AG08396 (cell line): Measurements from ENCODE around the gene CALB2.

Experiments used
- DNase-seq: peaks from one replicate; pipeline ENCODE4 v3.0.0; 2012; ENCODE audit warnings: low spot score, mixed read lengths

The CALB2 gene

DNA sequence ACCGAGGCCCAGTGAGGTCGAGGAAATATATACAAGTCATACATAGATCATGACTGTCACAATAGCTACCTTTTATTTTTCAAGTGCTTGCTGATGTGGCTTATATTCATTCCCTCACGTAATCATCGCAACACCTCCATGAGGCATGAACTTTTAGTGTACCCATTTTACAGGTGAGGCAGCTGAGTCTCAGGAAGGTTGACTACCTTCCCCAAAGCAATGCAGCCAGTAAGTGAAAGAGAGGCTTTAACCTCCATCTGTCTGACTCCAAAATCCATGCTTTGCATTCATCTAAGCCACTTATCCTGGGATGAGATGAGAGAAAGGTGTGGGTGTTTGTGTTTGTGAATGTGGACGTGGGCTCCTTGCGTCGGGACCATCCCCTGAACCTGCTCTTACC is 30.8 kb downstream of the CALB2 start:
- no peak for DNase-seq

DNA sequence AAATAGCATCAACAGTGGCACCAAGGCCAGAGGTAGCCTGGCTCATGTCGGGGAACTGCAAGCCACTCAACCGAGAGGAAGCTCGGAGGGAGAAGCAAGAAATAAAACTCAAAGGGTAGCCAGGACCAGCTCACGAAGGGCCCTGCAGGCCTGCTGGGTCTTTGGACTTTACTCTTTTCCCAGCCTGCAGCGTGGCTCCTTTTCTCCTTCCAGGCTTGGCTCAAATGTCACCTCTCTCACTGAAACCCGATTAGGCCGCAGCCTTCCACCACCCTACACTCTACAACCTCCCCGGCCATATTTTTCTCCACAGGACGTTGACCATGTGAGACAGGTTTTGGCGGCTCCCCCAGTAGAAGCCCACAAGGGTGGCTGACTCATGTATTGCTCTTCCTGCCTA is 38.1 kb downstream of the CALB2 start:
- DNase-seq = no peak

DNA sequence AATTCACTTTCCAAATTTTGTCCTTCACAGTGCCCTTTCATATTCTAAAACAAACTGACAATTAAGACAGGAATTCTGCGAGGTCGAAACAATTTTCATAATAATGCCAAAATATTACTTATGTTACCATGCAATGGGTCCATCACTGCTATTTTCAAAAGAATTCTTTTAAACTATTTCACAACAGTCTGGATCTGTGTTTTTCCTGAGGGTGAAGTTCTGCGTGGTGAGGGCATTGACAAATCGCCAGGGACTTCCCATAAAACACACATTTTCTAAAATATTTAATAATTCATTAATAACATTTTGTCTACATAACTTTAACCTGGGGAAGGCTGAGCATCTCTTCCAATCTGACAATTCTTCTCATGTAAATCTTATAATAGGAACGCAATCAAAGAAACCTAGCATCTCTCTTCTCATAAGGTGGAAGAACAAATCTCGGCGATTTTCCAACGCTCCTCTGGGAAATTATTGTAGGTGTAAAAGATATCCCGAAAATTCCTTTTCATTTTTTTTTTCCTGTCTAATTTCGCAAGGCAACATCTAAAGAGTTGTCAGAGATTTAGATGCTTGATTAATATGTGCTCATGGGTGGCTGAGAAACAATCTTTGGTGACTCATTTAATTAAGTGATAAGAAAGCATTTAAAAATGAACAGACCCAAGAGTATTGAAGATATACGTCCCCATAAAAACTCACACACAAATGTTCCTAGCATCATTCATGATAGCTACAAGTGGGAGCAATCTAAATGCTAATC is 41.5 kb downstream of the CALB2 start:
- no peak for DNase-seq

DNA sequence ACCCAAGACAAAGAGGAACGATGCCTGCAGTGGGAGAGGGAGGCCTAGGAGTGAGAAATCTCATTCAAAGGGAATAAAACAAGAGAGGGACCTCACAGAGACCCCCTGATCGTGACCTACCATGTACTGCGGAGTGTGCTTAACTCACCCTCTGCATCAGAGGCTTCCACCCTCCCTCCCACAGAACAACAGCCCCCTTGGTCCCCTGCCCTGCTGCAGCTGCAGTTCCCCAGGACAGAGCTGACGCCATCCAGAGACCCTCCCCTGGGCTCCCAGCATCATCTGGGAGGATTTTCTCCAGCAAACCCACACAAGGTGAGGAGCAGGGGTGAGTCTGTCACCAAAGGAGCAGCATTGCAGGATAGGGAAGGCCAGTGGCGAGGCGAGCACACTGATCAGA is 43.5 kb downstream of the CALB2 start:
- no peak for DNase-seq

DNA sequence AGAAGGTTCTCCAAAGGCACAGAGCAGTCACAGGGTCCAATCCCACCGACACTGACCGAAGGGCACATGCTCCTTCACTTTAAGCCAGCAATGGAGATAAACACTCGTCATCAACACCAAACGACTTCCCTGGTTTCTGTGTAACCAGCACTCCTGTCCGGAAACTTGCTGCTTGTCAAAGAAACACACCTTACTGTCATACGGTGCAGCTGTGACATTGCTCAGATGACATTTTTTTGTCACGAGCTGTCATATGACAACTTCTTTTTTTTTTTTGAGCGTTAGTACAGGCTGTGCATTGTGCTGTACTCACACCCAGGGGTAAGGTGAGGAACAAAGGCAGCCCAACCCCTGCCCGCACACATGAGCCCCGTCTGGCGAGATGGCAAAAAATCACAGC is 44.2 kb downstream of the CALB2 start:
- DNase-seq = no peak

DNA sequence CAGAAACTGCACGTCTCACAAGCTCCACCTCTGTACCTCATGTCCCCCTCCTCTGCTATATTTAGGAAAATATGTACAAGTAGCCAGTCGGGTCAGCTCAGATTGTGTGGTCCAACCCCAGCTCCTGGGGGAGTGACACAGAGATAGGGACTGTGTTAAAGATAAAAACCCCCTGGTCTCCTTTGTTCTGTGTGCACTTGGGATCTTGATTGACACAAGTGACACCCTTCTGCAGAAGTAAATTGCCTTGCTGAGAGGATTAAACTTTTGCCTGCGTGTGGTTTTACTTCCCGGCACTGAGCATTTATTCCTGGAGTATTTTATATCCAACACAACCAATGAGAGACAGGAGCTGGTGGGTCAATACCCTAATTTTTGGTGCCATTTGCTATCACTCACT is 45.8 kb downstream of the CALB2 start:
- no peak for DNase-seq

DNA sequence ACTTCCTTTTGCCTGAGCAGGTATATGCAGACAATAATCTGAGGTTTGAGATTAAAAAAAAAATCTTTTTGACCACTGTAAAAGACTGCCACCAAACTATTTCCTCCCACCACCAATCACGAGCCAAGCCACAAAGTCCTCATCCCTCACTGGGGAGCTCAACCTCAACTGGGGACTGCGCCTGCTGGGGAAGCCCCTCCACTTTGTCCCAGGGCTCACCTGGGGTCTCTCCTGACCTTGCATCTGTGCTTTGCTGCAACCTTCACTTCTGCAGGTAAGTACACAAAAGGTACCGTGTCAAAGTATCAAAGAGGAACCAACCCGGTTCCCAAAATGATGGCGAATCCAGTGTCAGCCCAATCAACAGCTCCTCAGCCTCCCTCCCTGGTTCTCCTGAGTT is 47.8 kb downstream of the CALB2 start:
- DNase-seq = no peak

DNA sequence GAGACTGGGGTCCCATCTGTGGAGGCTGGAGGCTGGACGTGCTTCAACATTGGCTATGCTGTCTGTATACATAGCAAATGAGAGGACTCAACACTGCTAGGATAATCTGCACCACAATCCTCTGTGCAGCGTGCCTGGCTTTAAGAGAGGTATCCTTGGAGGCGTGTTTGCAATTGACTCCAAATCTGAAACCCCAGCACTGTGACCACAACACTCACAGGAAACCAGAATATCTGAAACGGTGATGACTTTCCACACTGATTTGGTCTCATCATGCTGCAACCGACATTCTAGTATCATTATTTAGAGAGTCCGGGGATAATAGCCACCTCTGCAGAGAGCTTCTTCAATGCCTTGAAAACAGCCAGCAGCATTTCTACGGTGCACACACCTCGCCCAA is 48.2 kb downstream of the CALB2 start:
- no peak for DNase-seq

DNA sequence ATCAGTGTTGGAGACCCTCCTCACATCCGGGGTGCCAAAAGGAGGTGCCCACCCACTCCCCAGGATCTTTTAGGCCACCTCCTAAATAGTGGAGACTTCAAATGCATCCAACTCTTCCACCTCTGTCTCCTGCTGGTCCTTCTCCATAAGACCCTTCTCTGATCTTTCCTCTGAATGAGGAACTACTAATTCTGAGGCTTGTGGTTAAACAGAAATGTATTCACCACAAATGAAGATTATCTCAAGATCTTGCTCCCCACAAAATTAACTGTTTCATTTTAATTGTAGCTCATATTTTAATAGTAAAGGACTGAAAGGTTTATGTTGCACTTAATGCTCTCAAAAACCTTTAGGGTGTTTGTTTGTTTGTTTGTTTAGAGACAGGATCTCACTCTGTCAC is 49.2 kb downstream of the CALB2 start:
- DNase-seq = no peak

DNA sequence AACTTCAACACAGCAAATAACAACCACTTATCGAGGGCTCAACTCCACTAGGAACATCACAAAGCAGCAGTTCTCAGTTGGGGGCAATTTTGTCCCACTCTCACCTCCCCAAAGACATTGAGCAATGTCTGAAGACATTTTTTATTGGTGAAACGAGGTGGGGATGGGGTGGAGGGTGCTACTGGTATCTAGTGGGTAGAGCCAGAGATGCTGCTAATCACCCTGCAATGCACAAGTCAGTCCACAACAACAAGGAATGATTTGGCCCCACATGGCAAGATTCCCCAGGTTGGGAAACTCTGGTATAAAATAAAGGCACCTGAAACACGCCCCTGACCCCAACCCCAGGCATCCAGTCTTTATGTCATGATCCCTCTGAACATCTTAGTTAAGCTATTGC is 50.0 kb downstream of the CALB2 start:
- DNase-seq = no peak

DNA sequence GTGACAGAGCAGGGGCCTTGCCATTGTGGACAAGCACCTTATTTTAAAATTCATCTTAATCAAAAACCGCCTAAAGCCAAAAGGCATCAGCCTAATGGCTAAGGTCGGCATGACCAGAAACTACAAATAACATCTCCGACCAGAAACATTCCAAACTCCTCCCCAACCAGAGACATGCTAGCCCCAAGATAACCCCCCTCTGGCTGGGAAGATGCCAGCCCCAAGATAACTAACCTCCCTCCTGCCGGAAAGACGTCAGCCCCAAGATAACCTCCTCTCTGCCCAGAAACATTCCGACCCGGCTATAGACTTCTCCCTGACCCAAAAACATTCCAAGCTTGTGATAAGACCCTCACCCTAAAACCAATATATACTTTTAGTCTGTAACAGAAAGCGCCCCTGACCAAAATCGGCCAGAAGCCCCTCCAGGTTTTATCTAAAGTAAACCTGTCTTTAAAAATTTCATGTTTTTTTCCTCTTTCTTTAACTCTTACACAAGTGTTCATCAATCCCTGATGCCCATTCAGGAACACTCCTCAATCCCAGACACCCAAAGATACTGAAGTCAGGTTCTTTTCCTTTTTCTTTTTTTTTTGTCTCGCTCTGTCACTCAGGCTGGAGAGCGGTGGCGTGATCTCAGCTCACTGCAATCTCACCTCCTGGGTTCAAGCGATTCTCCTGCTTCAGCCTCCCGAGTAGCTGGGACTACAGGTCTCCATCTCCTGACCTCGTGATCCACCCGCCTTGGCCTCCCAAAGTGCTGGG is 50.7 kb downstream of the CALB2 start:
- DNase-seq = no peak

DNA sequence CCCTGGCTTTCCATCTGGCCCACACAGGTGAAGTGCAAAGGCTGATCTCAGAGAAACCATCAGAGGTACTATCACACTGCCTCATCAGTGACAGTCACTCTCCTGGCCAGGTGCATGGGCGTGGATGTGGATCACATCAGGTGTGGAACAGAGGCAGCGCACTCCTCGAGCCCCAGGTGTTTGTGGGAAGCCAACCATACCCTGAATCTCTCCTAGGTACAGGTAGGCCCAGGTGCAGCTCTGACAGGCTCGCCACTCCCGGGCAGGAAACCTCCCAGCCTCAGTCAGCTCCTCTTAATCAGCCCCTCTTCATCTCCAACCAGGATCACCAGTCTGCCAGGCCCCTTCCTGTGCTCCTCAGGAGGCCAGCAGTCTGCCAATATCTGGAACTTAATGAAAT is 51.6 kb downstream of the CALB2 start:
- no peak for DNase-seq

DNA sequence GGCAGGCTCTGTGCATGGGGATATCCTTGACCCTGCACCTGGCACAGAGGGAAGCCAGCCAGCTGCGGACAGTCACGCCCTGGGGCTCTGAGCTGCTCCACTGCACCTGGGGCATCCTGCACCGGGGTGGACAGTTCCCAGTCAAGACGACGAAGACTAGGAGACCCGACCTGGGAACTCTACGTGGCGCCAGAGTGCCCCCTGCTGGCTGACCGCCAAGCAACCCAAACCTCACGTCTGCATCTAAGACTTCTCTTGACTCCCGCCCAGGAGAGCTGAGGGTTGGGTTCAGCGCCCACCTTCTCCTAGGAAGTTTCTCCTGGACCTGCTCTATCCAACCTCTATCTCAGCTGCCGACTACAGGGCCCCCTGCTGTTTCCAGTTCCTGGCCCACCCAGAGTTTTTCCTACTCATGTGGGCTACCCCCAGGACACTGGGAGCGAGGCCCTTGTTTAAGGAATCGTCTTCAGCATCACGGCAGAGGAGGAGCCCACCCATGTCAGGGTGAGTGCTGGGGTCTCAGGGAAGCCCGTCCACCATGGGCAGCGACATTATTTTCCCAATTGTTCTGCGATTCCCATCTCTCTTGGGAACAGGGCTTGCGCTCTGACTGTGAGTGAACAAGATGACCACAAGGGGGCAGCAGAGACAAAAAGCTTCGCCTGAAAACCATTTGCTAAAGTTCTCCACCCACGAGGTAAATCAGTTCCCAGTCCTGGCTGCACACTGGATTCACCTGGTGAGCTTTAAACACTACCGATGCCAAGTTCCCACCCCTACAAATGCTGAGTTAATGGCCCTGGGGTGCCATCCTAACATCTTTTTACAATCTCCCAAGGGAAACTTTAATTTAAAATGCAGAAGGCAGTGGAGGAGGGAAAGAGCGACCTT is 54.0 kb downstream of the CALB2 start:
- peak; percentile 84 for DNase-seq

DNA sequence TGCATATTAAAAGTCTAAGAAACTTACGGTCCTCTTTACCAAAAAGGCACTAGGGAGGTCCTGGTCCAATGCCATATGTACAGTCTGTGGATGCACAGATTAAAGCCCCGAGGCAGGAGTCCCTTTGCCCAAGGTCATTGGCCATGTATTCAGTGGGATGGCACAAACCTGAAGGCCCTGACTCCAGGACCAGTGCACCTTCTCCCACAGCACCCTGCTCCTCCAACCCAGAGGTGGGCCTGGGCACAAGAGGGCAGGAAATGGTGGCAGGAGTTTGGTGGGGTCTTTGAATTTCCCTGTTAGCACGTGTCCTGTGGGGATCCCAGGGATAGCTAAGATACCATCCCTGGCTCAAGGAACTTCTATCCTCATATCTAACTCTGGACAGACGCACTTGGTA is 54.8 kb downstream of the CALB2 start:
- DNase-seq = no peak

DNA sequence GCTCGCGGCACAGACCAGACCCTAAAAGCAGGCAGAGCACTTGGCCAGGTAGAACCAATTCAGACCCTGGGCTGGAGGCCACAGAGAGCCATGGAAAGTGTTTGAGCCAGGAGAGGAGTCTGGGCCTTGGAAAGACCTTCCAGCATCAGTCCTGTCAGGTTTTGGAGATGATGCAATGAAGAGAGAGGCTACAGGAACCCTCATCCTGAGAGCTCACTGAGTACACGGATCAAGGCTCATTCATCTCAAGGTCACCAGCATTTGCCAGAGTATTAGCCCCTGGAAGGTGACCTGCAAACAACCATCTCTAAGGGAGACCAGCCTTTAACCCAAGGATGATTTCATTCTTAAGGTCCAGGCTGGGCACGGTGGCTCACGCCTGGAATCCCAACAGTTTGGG is 55.5 kb downstream of the CALB2 start:
- no peak for DNase-seq

DNA sequence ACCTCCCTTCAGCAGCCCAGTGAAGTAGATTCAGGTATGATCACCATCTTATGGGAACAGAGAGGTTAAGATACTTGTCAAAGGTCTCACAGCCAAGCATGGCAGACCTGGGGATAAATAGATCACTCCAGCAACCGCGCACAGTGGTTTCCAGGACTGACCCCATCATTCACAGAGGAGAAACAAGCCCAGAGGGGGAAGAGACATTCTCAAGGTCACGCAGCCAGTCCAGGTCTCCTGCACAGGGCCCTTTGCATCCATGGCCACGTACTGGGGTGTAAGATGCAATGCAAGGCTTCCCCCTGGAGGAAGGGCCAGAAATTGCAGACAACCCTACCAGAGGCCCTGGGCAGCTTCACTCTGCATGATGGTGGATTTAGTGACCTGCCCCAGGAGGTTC is 63.4 kb downstream of the CALB2 start:
- no peak for DNase-seq

DNA sequence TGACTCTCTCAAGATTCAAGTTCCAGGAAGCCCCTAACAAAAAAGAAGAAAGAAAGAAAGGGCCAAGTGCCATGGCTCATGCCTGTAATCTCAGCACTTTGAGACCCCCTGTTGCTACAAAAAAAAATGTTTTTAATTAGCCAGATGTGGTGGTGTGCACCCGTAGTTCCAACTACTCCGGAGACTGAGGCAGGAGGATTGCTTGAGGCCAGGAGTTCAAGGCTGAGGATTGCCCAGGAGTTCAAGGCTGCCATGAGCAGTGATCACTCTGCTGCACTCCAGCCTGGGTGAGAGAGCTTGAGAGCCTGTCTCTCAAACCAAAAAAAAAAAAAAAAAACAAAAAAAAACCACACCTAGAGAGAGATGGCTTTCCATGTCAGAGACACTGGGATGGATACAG is 64.5 kb downstream of the CALB2 start:
- no peak for DNase-seq

DNA sequence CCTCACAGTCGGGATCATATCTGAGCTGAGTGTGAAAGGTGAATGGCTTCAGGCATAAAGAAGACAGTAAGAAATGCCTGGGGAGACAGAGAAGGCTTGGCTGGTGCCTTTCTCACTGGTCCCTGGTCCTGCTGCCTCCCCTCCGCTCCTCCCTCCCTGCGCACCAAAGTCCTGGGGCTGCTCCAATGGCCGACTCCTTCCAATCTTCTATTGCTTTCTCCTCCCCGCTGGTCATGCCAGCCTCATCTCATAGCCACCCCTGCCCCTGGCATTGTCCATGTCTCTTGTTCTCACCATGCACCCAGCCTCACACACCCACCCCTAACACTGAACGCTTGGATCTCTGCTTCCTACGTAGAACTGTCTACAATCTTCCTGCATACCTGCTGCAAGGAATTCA is 65.3 kb downstream of the CALB2 start:
- DNase-seq = no peak

DNA sequence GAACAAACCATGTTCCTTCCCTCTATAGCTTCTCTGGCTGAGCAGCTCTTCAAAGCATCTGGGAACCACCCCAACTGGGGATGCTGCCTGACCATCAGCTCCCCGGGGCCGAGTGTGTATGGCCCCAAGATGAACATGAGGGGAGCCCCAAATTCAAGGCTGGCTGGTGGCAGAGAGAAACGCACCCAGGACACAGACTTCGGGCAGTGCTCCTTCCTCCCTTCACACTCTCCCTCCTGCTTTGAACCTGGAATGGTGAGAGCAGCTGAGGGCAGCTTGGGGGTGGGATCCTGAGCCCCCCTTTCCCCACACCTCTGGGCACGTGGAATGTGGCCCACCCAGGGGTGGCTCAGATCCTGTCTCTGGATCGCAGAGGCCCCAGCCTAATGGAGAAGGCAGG is 66.1 kb downstream of the CALB2 start:
- no peak for DNase-seq

DNA sequence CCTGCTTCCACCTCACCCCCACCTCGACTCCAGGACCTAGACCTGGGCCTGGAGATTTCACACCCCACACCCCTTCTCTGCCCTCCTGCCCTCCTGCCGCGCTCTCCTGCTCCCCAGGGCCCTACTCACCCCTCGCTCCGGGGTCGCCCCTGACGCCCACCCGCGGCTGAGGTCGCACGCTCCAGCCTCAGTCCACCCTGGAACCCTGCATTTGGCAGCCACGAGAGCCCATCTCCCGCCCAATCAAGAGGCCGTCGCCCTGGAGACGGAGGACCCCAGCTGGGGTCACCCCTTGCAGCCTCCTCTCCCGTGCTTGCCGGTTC is 67.2 kb downstream of the CALB2 start:
- DNase-seq = no peak

DNA sequence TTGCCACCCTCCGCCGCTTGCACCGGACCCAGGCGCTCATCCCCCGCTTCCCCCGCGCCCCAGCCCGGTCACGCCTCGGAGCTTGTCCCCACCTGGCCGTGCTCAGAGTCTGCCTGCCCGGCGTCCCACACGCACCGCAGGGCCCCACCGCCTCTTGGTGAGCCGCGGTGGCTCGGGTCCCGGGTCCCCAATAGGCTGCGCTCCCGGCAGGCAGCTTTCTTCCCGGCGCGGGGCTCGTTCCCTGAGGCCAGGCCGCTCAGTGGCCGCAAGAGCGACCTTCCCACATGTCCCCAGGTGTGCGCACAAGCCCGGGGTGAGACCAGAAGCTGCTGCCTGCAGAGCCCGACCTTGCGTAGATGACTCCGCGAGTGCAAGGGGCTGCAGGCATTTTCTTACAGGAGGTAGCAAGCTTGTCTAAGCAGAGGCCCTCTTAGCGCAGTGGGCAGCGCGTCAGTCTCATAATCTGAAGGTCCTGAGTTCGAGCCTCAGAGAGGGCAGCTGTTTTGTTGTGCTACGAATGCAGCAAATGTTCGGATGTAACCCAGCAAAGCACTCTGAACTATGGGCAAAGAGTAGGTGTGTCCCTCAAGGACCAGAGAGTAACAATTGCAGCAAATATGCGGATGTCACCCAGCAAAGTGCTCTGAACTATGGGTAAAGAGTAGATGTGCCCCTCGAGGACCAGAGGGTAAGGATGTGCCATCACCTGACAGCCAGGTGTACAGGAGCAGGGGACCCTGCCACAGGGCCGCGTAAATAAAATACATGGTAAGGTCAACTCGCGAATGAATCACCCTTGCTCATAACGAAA is 67.8 kb downstream of the CALB2 start:
- peak; percentile 81 for DNase-seq
